Naive thymus-derived CD4-positive, alpha-beta T cell (primary cell): ENCODE measurements around the gene B3GALT2. TPM values are rescaled to one million over a fixed set of nuclear protein-coding genes. Genes with fewer than 3 reads are reported as not detected.

Experiments
- ATAC-seq: fragments of 150-1000 bp; cut with Tn5 transposase; 2 replicates; pipeline ENCODE4 v1.10.0; 2021; ENCODE audit warnings: mild to moderate bottlenecking, moderate library complexity
- CTCF ChIA-PET: fragments of 350-600 bp; sonication (Branson Sonifier 250); formaldehyde crosslinking; loops from one replicate; lab custom pipeline; 2021; ENCODE audit warnings: antibody characterized with exemption; lab: Charles Lee
- POLR2A ChIA-PET: fragments of 350-600 bp; sonication (Branson Sonifier 250); formaldehyde crosslinking; loops from one replicate; lab custom pipeline; 2021; ENCODE audit warnings: antibody characterized with exemption, inconsistent platforms; lab: Charles Lee
- DNase-seq, 9 donors: peaks; one replicate each; pipeline versions ENCODE4 v3.0.0 to v3.0.0-alpha.2; 2020 to 2022; ENCODE audit warnings: mixed read lengths in 1 of 9
- H3K27ac ChIP-seq: one replicate; pipeline ENCODE4 v1.7.0; 2013; ENCODE audit warnings: mild to moderate bottlenecking, low read depth, low read length, moderate library complexity
- H3K27me3 ChIP-seq, 2 donors: one replicate each; pipeline ENCODE4 v1.7.0; 2013; ENCODE audit warnings: low read length in 2 of 2, mild to moderate bottlenecking in 2 of 2, moderate library complexity in 2 of 2; ENCODE audit not compliant: control insufficient read depth in 2 of 2, insufficient read depth in 2 of 2
- H3K36me3 ChIP-seq, 3 experiments: 1 replicate in 2 of 3; 2 replicates in 1 of 3; pipeline ENCODE4 v1.7.0; 2013; ENCODE audit warnings: low read length in 3 of 3, mild to moderate bottlenecking in 3 of 3, moderate library complexity in 1 of 3; ENCODE audit not compliant: insufficient read depth in 3 of 3, control insufficient read depth in 2 of 3
- H3K4me1 ChIP-seq, 2 donors: one replicate each; pipeline ENCODE4 v1.7.0; 2013; ENCODE audit warnings: low read length in 2 of 2, mild to moderate bottlenecking in 2 of 2, moderate library complexity in 1 of 2; ENCODE audit not compliant: control insufficient read depth in 2 of 2, insufficient read depth in 2 of 2
- H3K4me3 ChIP-seq: 2 replicates; pipeline ENCODE4 v1.7.0; 2013; ENCODE audit warnings: mild to moderate bottlenecking, low read length
- H3K9me3 ChIP-seq, 3 experiments: 1 replicate in 2 of 3; 2 replicates in 1 of 3; pipeline ENCODE4 v1.7.0; 2013; ENCODE audit warnings: low read length in 3 of 3; ENCODE audit not compliant: control insufficient read depth in 2 of 3
- H3K27ac Mint-ChIP-seq, 9 donors: one replicate each; pipeline ENCODE4 v1.8.0; 2020 to 2022; ENCODE audit warnings: mixed read lengths in 9 of 9, mild to moderate bottlenecking in 8 of 9, moderate library complexity in 5 of 9, inconsistent platforms in 2 of 9
- H3K27me3 Mint-ChIP-seq, 5 donors: one replicate each; pipeline ENCODE4 v1.8.0; 2021 to 2022; ENCODE audit warnings: mixed read lengths in 5 of 5, mild to moderate bottlenecking in 1 of 5
- H3K36me3 Mint-ChIP-seq, 5 donors: one replicate each; pipeline ENCODE4 v1.8.0; 2020 to 2022; ENCODE audit warnings: mixed read lengths in 5 of 5, mild to moderate bottlenecking in 3 of 5, inconsistent platforms in 1 of 5
- H3K4me1 Mint-ChIP-seq, 7 donors: one replicate each; pipeline ENCODE4 v1.8.0; 2020 to 2022; ENCODE audit warnings: mixed read lengths in 7 of 7, mild to moderate bottlenecking in 3 of 7, inconsistent platforms in 1 of 7
- H3K4me3 Mint-ChIP-seq, 10 donors: one replicate each; pipeline ENCODE4 v1.8.0; 2020 to 2022; ENCODE audit warnings: mild to moderate bottlenecking in 10 of 10, mixed read lengths in 10 of 10, moderate library complexity in 6 of 10, inconsistent platforms in 2 of 10
- H3K9me3 Mint-ChIP-seq, 11 donors: one replicate each; pipeline ENCODE4 v1.8.0; 2020 to 2022; ENCODE audit warnings: mixed read lengths in 11 of 11, mild to moderate bottlenecking in 4 of 11, inconsistent platforms in 1 of 11, moderate library complexity in 1 of 11
- intact Hi-C, 2 donors: fragments of 100-400 bp; cut with micrococcal nuclease; formaldehyde crosslinking; loops; one replicate each; pipeline ENCODE4 v1.15.1; 2023
- polyA plus RNA-seq, 2 donors: library from polyadenylated mRNA; unstranded; fragments of 300-500 nt; fragmentation: Illumina TruSeq; gene quantifications; one replicate each; pipeline ENCODE4 v1.2.3, GENCODE V29; 2021
- total RNA-seq, 6 experiments: library from RNA in 5 of 6; stranded (reverse) in 5 of 6; gene quantifications; 1 replicate in 5 of 6; 2 replicates in 1 of 6; pipeline ENCODE4 v1.2.3 and lab custom pipeline; 2021 to 2026

The B3GALT2 gene
- total and polyA plus RNA-seq, 7 experiments from 2014 or later, result 0.07 to 3.2 (median 0.36) TPM; not detected in 1

GRCh38 chr1:193187114-193187513 lies 701 bp upstream of the B3GALT2 start:
- POLR2A ChIA-PET, result interaction anchor here (0.7 kb wide), 1 partner anchor 133 kb away, joined by 4 read pairs; no protein-coding TSS in a partner anchor
- ATAC-seq, result no peak
- Mint-ChIP-seq H3K36me3 (peaks cover 0 to 16% (median 6%) of the 10 kb centered on the region in 5 donors), H3K4me3 (peak overlapping the region in 8 of 10 donors; percentile 14 to 82 (median 34)), H3K4me1 (peaks cover 34 to 79% (median 68%) of the 10 kb centered on the region in 7 donors), H3K27ac (peak overlapping the region in 4 of 9 donors; percentile 20 to 48 (median 23)), H3K27me3 (no peaks in the 10 kb centered on the region), H3K9me3 (peaks cover 0 to 2% (median 0%) of the 10 kb centered on the region in 11 donors)
- H3K4me3 ChIP-seq, result no peak overlapping the region
- DNase-seq, result no peak
- no peaks in the 10 kb centered on the region for H3K36me3 ChIP-seq
- no peaks in the 10 kb centered on the region for H3K27me3 ChIP-seq
- CTCF ChIA-PET, result interaction anchor here (1.2 to 1.3 kb wide), 2 partner anchors 11 to 1109 kb away, joined by 3 read pairs; no protein-coding TSS in a partner anchor
- H3K9me3 ChIP-seq, result no peaks in the 10 kb centered on the region
- intact Hi-C loops, result loop anchor here (2.0 to 10.0 kb wide), 3 partner anchors 24 to 1278 kb away; no protein-coding TSS in a partner anchor
- peaks cover 0 to 12% of the 10 kb centered on the region in 2 donors for H3K4me1 ChIP-seq
- no peak overlapping the region for H3K27ac ChIP-seq

GRCh38 chr1:193185211-193185610 lies 1.2 kb downstream of the B3GALT2 start:
- Mint-ChIP-seq H3K27me3 (no peaks in the 10 kb centered on the region), H3K4me1 (peaks cover 29 to 83% (median 71%) of the 10 kb centered on the region in 7 donors), H3K9me3 (no peaks in the 10 kb centered on the region), H3K36me3 (peaks cover 0 to 8% (median 0%) of the 10 kb centered on the region in 5 donors), H3K27ac (peak overlapping the region in 3 of 9 donors; percentile 0 to 28 (median 2)), H3K4me3 (peak overlapping the region in 6 of 10 donors; percentile 2 to 82 (median 27))
- ChIA-PET POLR2A (interaction anchor here (1.2 to 1.3 kb wide), 2 partner anchors 126 to 1104 kb away, joined by 3 to 4 read pairs; partner anchors contain the start of gene UCHL5), CTCF (interaction anchor here (0.6 to 1.2 kb wide), 3 partner anchors 220 to 1062 kb away, joined by 3 to 4 read pairs (median 3); no protein-coding TSS in a partner anchor)
- peaks cover 0 to 12% of the 10 kb centered on the region in 2 donors for H3K4me1 ChIP-seq
- no peak overlapping the region for H3K27ac ChIP-seq
- H3K4me3 ChIP-seq, result no peak overlapping the region
- no peaks in the 10 kb centered on the region for H3K9me3 ChIP-seq
- no peak for DNase-seq
- ATAC-seq, result no peak
- no peaks in the 10 kb centered on the region for H3K27me3 ChIP-seq
- no peaks in the 10 kb centered on the region for H3K36me3 ChIP-seq
- intact Hi-C loops, result loop anchor here (10.0 kb wide), 2 partner anchors 870 to 1280 kb away; no protein-coding TSS in a partner anchor

GRCh38 chr1:193184776-193185175 lies 1.6 kb downstream of the B3GALT2 start:
- H3K4me3 ChIP-seq, result no peak overlapping the region
- H3K4me3 Mint-ChIP-seq, result peak overlapping the region in 3 of 10 donors; percentile 12 to 75 (median 28)

DNA sequence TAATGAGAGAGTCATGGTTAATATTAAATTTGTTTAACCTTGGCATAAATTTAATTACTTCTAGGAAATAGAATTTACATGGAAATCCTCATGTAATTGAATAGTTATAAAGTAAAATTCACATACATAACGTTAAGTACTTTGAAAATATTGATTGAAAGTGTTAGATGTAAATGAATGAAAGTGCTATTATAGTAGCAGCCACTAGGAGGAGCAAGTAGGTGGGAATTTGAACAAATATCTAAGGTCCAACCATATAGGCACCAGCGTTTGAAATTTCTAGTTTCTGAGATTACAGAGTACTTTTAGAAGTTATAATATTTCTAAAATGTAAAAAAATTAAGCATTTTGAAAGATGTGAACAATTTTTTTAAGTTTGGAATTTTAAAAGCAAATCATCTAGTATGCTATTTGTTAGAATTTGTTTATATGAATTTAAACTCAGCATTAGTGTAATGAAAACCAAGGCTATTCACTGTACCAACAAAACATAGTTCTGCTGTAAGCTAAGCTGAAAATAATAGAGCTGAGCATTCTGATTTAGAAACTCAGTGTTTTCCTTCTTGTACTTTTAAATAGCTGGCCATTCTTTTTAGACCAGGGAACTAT lies 3.3 kb downstream of the B3GALT2 start:
- Histone ChIP-seq H3K4me3 (no peak overlapping the region), H3K4me1 (peaks cover 0 to 8% of the 10 kb centered on the region in 2 donors), H3K27me3 (no peaks in the 10 kb centered on the region), H3K27ac (no peak overlapping the region), H3K9me3 (no peaks in the 10 kb centered on the region), H3K36me3 (no peaks in the 10 kb centered on the region)
- H3K4me3 Mint-ChIP-seq, result no peak overlapping the region
- POLR2A ChIA-PET, result interaction anchor here (0.6 kb wide), 1 partner anchor 60 kb away, joined by 3 read pairs; no protein-coding TSS in a partner anchor
- H3K27me3 Mint-ChIP-seq, result no peaks in the 10 kb centered on the region
- intact Hi-C loops, result loop anchor here (1.0 to 10.0 kb wide), 8 partner anchors 155 to 1282 kb away; no protein-coding TSS in a partner anchor
- no peak overlapping the region for H3K27ac Mint-ChIP-seq
- peaks cover 0 to 9% (median 0%) of the 10 kb centered on the region in 5 donors for H3K36me3 Mint-ChIP-seq
- CTCF ChIA-PET, result interaction anchor here (0.6 to 2.0 kb wide), 8 partner anchors 27 to 1415 kb away, joined by 3 to 12 read pairs (median 4); no protein-coding TSS in a partner anchor
- H3K4me1 Mint-ChIP-seq, result peaks cover 24 to 77% (median 58%) of the 10 kb centered on the region in 7 donors
- DNase-seq (peak in 7 of 9 donors; percentile 21 to 62 (median 56)), ATAC-seq (peak; percentile 85)
- H3K9me3 Mint-ChIP-seq, result no peaks in the 10 kb centered on the region

More at GRCh38 chr1:193184776-193185175, 1.6 kb downstream of the B3GALT2 start:
- CTCF ChIA-PET, result interaction anchor here (0.6 to 2.0 kb wide), 4 partner anchors 221 to 1110 kb away, joined by 3 to 12 read pairs (median 3); no protein-coding TSS in a partner anchor
- POLR2A ChIA-PET, result interaction anchor here (0.6 to 1.3 kb wide), 3 partner anchors 126 to 1105 kb away, joined by 3 to 5 read pairs (median 4); partner anchors contain the start of gene UCHL5
- H3K27ac Mint-ChIP-seq, result peak overlapping the region in 2 of 9 donors; percentile 0 to 2
- Histone ChIP-seq H3K36me3 (no peaks in the 10 kb centered on the region), H3K9me3 (no peaks in the 10 kb centered on the region), H3K27me3 (no peaks in the 10 kb centered on the region), H3K4me1 (peaks cover 0 to 12% of the 10 kb centered on the region in 2 donors), H3K27ac (no peak overlapping the region)
- H3K4me1 Mint-ChIP-seq, result peaks cover 29 to 78% (median 68%) of the 10 kb centered on the region in 7 donors
- no peaks in the 10 kb centered on the region for H3K9me3 Mint-ChIP-seq
- intact Hi-C loops, result loop anchor here (5.0 to 10.0 kb wide), 5 partner anchors 223 to 1280 kb away; no protein-coding TSS in a partner anchor
- peaks cover 0 to 9% (median 0%) of the 10 kb centered on the region in 5 donors for H3K36me3 Mint-ChIP-seq
- no peak for ATAC-seq
- no peak for DNase-seq
- no peaks in the 10 kb centered on the region for H3K27me3 Mint-ChIP-seq

DNA sequence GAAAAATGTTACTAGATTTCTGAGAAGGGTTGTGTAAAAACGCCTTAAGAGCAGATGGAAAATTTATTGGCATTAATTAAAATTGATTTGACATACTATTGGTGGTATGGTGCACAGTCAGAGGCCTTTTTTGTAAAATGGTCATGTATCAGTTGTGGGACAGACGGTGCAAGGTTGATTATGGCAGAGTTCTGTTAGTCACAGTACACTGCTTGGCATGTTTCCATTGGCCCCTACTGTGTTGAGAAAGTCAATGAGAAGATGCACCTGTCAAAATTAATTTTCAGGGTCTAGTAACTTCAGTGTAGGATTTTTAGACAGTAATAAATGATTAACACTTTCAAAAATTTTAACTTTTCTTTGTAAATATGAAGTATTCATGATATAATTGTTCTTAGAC lies 4.4 kb downstream of the B3GALT2 start:
- intact Hi-C loops, result loop anchor here (2.0 to 10.0 kb wide), 6 partner anchors 225 to 1283 kb away; no protein-coding TSS in a partner anchor
- Histone ChIP-seq H3K9me3 (no peaks in the 10 kb centered on the region), H3K4me1 (peaks cover 0 to 8% of the 10 kb centered on the region in 2 donors), H3K27ac (no peak overlapping the region), H3K27me3 (no peaks in the 10 kb centered on the region), H3K4me3 (no peak overlapping the region), H3K36me3 (no peaks in the 10 kb centered on the region)
- Mint-ChIP-seq H3K9me3 (peaks cover 0 to 1% (median 0%) of the 10 kb centered on the region in 11 donors), H3K36me3 (peaks cover 0 to 12% (median 4%) of the 10 kb centered on the region in 5 donors), H3K27me3 (no peaks in the 10 kb centered on the region), H3K27ac (peak overlapping the region in 3 of 9 donors; percentile 11 to 65 (median 56)), H3K4me3 (no peak overlapping the region), H3K4me1 (peaks cover 19 to 75% (median 56%) of the 10 kb centered on the region in 7 donors)
- DNase-seq (no peak), ATAC-seq (no peak)
- POLR2A ChIA-PET, result no interaction called here
- CTCF ChIA-PET, result interaction anchor here (1.0 to 1.3 kb wide), 2 partner anchors 24 to 1111 kb away, joined by 3 to 5 read pairs; no protein-coding TSS in a partner anchor

DNA sequence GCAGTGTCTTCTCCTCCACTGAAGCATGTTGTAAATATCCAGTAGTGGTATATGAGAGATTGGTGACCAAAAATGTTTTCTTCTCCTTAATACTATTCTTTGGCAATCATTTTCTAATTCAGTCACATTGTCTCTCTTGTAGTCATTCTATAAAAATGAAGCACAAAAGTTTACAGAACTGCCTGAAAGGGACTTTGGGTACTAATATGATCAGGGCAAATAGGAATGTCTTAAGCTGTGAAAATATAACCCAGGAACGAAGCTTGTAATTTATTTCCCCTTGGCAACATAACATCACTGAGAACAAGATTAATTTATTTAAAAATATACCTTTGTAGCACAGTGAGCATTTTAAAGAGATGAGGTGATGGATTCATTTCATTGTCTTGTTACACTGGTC lies 4.9 kb downstream of the B3GALT2 start:
- Histone ChIP-seq H3K9me3 (no peaks in the 10 kb centered on the region), H3K4me3 (no peak overlapping the region), H3K36me3 (no peaks in the 10 kb centered on the region), H3K27ac (no peak overlapping the region), H3K27me3 (no peaks in the 10 kb centered on the region), H3K4me1 (peaks cover 0 to 8% of the 10 kb centered on the region in 2 donors)
- peak overlapping the region in 8 of 9 donors; percentile 3 to 78 (median 39) for H3K27ac Mint-ChIP-seq
- ChIA-PET CTCF (interaction anchor here (1.3 kb wide), 1 partner anchor 1112 kb away, joined by 5 read pairs; no protein-coding TSS in a partner anchor), POLR2A (no interaction called here)
- no peak overlapping the region for H3K4me3 Mint-ChIP-seq
- peaks cover 15 to 75% (median 56%) of the 10 kb centered on the region in 7 donors for H3K4me1 Mint-ChIP-seq
- intact Hi-C loops, result loop anchor here (5.0 to 10.0 kb wide), 5 partner anchors 226 to 1283 kb away; no protein-coding TSS in a partner anchor
- no peaks in the 10 kb centered on the region for H3K27me3 Mint-ChIP-seq
- ATAC-seq (no peak), DNase-seq (no peak)
- H3K36me3 Mint-ChIP-seq, result peaks cover 0 to 15% (median 4%) of the 10 kb centered on the region in 5 donors
- H3K9me3 Mint-ChIP-seq, result peaks cover 0 to 1% (median 0%) of the 10 kb centered on the region in 11 donors
